Gastroesophageal sphincter (tissue), 3 donors: ENCODE results near the gene AGPAT4.

Experiments used
- EP300 ChIP-seq: sonication (generic); formaldehyde crosslinking; IDR thresholded peaks from one replicate; pipeline ENCODE4 v1.6.1; 2017; ENCODE audit warnings: antibody characterized with exemption, mild to moderate bottlenecking
- POLR2A ChIP-seq, 2 donors: fragments of 450-650 bp; IDR thresholded peaks; one replicate each; pipeline ENCODE4 v1.6.1; 2017; ENCODE audit warnings: antibody characterized with exemption in 2 of 2, mild to moderate bottlenecking in 2 of 2, moderate library complexity in 1 of 2
- POLR2AphosphoS5 ChIP-seq: sonication (generic); formaldehyde crosslinking; IDR thresholded peaks from one replicate; pipeline ENCODE4 v1.6.1; 2017; ENCODE audit warnings: antibody characterized with exemption
- TF ChIP-seq, protein P1 (sequence below), 4 experiments: fragments of 200-600 bp in 2 of 4; fragments of 450-650 bp in 2 of 4; sonication (generic) in 1 of 4; IDR thresholded peaks; one replicate each; pipeline ENCODE4 v1.5.1; 2017 to 2019; ENCODE audit warnings: antibody characterized with exemption in 4 of 4, mild to moderate bottlenecking in 2 of 4, moderate library complexity in 2 of 4

DNA sequence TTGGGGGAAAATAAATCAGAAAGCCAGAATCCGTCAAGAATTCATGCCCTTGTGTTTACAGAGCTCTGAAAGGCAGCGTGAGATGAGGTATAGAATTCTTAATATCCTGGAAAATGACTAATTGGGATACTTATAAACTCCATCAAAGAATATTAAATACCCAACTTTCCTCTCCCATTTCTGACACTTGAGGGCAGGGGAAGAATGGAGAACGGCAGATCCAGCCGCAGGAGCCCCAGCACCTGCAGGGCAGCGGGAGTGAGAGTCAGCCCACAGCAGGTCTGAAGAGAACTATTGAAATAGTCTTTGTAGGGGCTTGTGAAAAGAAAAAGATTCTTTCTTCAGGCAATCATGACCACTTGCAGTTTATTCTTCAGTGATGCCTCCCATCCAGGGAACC, 107.2 kb downstream of the AGPAT4 start:
- TF ChIP-seq, protein P1, sequence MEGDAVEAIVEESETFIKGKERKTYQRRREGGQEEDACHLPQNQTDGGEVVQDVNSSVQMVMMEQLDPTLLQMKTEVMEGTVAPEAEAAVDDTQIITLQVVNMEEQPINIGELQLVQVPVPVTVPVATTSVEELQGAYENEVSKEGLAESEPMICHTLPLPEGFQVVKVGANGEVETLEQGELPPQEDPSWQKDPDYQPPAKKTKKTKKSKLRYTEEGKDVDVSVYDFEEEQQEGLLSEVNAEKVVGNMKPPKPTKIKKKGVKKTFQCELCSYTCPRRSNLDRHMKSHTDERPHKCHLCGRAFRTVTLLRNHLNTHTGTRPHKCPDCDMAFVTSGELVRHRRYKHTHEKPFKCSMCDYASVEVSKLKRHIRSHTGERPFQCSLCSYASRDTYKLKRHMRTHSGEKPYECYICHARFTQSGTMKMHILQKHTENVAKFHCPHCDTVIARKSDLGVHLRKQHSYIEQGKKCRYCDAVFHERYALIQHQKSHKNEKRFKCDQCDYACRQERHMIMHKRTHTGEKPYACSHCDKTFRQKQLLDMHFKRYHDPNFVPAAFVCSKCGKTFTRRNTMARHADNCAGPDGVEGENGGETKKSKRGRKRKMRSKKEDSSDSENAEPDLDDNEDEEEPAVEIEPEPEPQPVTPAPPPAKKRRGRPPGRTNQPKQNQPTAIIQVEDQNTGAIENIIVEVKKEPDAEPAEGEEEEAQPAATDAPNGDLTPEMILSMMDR (IDR thresholded peaks at IDR 0.05) = no peak
- TF ChIP-seq EP300 (no peak), POLR2A (IDR thresholded peaks at IDR 0.05) (no peak), POLR2AphosphoS5 (no peak)
